Mesenchymal stem cell (in vitro differentiated cells and primary cell): Measurements from ENCODE around the gene FUOM.

ENCODE experiments used
- DNase-seq: peaks from one replicate; pipeline ENCODE4 v3.0.0-alpha.2; 2013
- H2AFZ ChIP-seq: one replicate; pipeline ENCODE4 v1.6.1; 2013; ENCODE audit warnings: low read depth, mild to moderate bottlenecking, control low read depth, inconsistent platforms, low read length, moderate library complexity
- H2AK5ac ChIP-seq: 2 replicates; pipeline ENCODE4 v1.6.1; 2013; ENCODE audit warnings: low read length, moderate library complexity, mild to moderate bottlenecking, inconsistent platforms; ENCODE audit not compliant: severe bottlenecking
- H2BK120ac ChIP-seq: one replicate; pipeline ENCODE4 v1.6.1; 2013; ENCODE audit warnings: low read depth, mild to moderate bottlenecking, inconsistent platforms, low read length, moderate library complexity
- H2BK12ac ChIP-seq, 2 experiments: one replicate each; pipeline ENCODE4 v1.6.1; 2013; ENCODE audit warnings: inconsistent platforms in 2 of 2, low read length in 2 of 2, mild to moderate bottlenecking in 2 of 2, moderate library complexity in 2 of 2, control low read depth in 1 of 2
- H2BK15ac ChIP-seq: one replicate; pipeline ENCODE4 v1.6.1; 2013; ENCODE audit warnings: mild to moderate bottlenecking, low read depth, inconsistent platforms; ENCODE audit not compliant: poor library complexity, severe bottlenecking
- H2BK5ac ChIP-seq: 2 replicates; pipeline ENCODE4 v1.6.1; 2013; ENCODE audit warnings: low read depth, mild to moderate bottlenecking, low read length, control low read depth, inconsistent platforms; ENCODE audit not compliant: poor library complexity, severe bottlenecking
- H3K14ac ChIP-seq, 2 experiments: one replicate each; pipeline ENCODE4 v1.6.1; 2013; ENCODE audit warnings: inconsistent platforms in 2 of 2, low read length in 2 of 2, control low read depth in 1 of 2, mild to moderate bottlenecking in 1 of 2, moderate library complexity in 1 of 2
- H3K18ac ChIP-seq, 2 experiments: one replicate each; pipeline ENCODE4 v1.6.1; 2013; ENCODE audit warnings: inconsistent platforms in 2 of 2, low read length in 2 of 2, control low read depth in 1 of 2, low read depth in 1 of 2, mild to moderate bottlenecking in 1 of 2
- H3K23ac ChIP-seq, 2 experiments: one replicate each; pipeline ENCODE4 v1.6.1; 2013; ENCODE audit warnings: inconsistent platforms in 2 of 2, low read length in 2 of 2, mild to moderate bottlenecking in 2 of 2, moderate library complexity in 2 of 2, control low read depth in 1 of 2
- H3K27ac ChIP-seq: 2 replicates; pipeline ENCODE4 v1.5.1; 2013; ENCODE audit warnings: mild to moderate bottlenecking, moderate library complexity, low read length, control low read depth, inconsistent platforms; ENCODE audit not compliant: poor library complexity, severe bottlenecking
- H3K27me3 ChIP-seq, 2 experiments: 2 replicates each; pipeline versions ENCODE4 v1.6.1 to v1.7.0; 2013; ENCODE audit warnings: low read length in 2 of 2, mild to moderate bottlenecking in 2 of 2, moderate library complexity in 2 of 2, control low read depth in 1 of 2, inconsistent platforms in 1 of 2; ENCODE audit not compliant: control insufficient read depth in 1 of 2, insufficient read depth in 1 of 2
- H3K36me3 ChIP-seq, 2 experiments: 2 replicates each; pipeline versions ENCODE4 v1.6.1 to v1.7.0; 2013; ENCODE audit warnings: low read length in 2 of 2, control low read depth in 1 of 2, inconsistent platforms in 1 of 2, low read depth in 1 of 2, mild to moderate bottlenecking in 1 of 2; ENCODE audit not compliant: insufficient read depth in 2 of 2, control insufficient read depth in 1 of 2
- H3K4ac ChIP-seq, 2 experiments: one replicate each; pipeline ENCODE4 v1.6.1; 2013; ENCODE audit warnings: inconsistent platforms in 2 of 2, low read length in 2 of 2, mild to moderate bottlenecking in 2 of 2, moderate library complexity in 2 of 2, control low read depth in 1 of 2, low read depth in 1 of 2
- H3K4me1 ChIP-seq: 2 replicates; pipeline ENCODE4 v1.6.1; 2013; ENCODE audit warnings: low read depth, low read length, control low read depth; ENCODE audit not compliant: control insufficient read depth, insufficient read depth
- H3K4me2 ChIP-seq: 2 replicates; pipeline ENCODE4 v1.6.1; 2013; ENCODE audit warnings: low read length, mild to moderate bottlenecking, inconsistent platforms; ENCODE audit not compliant: poor library complexity, severe bottlenecking
- H3K4me3 ChIP-seq, 2 experiments: 2 replicates each; pipeline versions ENCODE4 v1.5.1 to v1.7.0; 2013; ENCODE audit warnings: low read length in 2 of 2, mild to moderate bottlenecking in 2 of 2, control low read depth in 1 of 2, low read depth in 1 of 2; ENCODE audit not compliant: insufficient read depth in 1 of 2
- H3K79me1 ChIP-seq: replicated peaks from 2 replicates; pipeline ENCODE4 v1.6.1; 2013; ENCODE audit warnings: mild to moderate bottlenecking, control low read depth, low read length, inconsistent platforms; ENCODE audit not compliant: poor library complexity, severe bottlenecking
- H3K9ac ChIP-seq: 2 replicates; pipeline ENCODE4 v1.7.0; 2013; ENCODE audit warnings: mild to moderate bottlenecking, low read length, moderate library complexity
- H3K9me3 ChIP-seq: 2 replicates; pipeline ENCODE4 v1.7.0; 2013; ENCODE audit warnings: mild to moderate bottlenecking, low read length; ENCODE audit not compliant: control insufficient read depth
- H4K8ac ChIP-seq: one replicate; pipeline ENCODE4 v1.6.1; 2013; ENCODE audit warnings: inconsistent platforms, mild to moderate bottlenecking, low read length, moderate library complexity
- H4K91ac ChIP-seq: one replicate; pipeline ENCODE4 v1.6.1; 2013; ENCODE audit warnings: mild to moderate bottlenecking, low read length, inconsistent platforms
- WGBS: methylation state at CpG from one replicate; pipeline ENCODE4 v1.1.7; 2013; ENCODE audit warnings: mixed read lengths; 5-methylcytosine and 5-hydroxymethylcytosine counted together

Gene FUOM

GRCh38 chr10:133335246-133336117 lies 22.3 kb downstream of the FUOM start:
- Histone ChIP-seq H2AFZ (no peak overlapping the region), H3K18ac (peak overlapping the region in 1 of 2 experiments; percentile 18), H2BK12ac (no peak overlapping the region), H3K14ac (no peak overlapping the region), H2BK5ac (no peak overlapping the region), H3K4me1 (peaks cover 21% of the 10 kb centered on the region), H3K23ac (peak overlapping the region in 1 of 2 experiments; percentile 36), H3K27ac (no peak overlapping the region), H4K91ac (no peak overlapping the region), H3K36me3 (peaks cover 0 to 5% of the 10 kb centered on the region in 2 experiments), H3K79me1 (no peaks in the 10 kb centered on the region), H4K8ac (no peak overlapping the region), H3K4me3 (peak overlapping the region; percentile 18 to 68), H2AK5ac (no peak overlapping the region), H2BK15ac (peak overlapping the region; percentile 67), H2BK120ac (no peak overlapping the region), H3K27me3 (peaks cover 52 to 73% of the 10 kb centered on the region in 2 experiments), H3K9ac (peak overlapping the region; percentile 77), H3K4me2 (peak overlapping the region; percentile 59), H3K9me3 (no peaks in the 10 kb centered on the region), H3K4ac (no peak overlapping the region)
- WGBS = 17% methylated on average over 41 of the region's 75 CpGs
- peak; percentile 69 for DNase-seq

GRCh38 chr10:133334503-133335245 lies 23.1 kb downstream of the FUOM start:
- Histone ChIP-seq H3K4me3 (peak overlapping the region in 1 of 2 experiments; percentile 68), H3K18ac (no peak overlapping the region), H4K91ac (no peak overlapping the region), H3K4me1 (peaks cover 22% of the 10 kb centered on the region), H2BK5ac (no peak overlapping the region), H3K23ac (no peak overlapping the region), H3K79me1 (no peaks in the 10 kb centered on the region), H3K4me2 (peak overlapping the region; percentile 59), H4K8ac (no peak overlapping the region), H3K36me3 (peaks cover 0 to 5% of the 10 kb centered on the region in 2 experiments), H3K9ac (peak overlapping the region; percentile 77), H3K27ac (no peak overlapping the region), H2BK120ac (no peak overlapping the region), H3K27me3 (peaks cover 52 to 67% of the 10 kb centered on the region in 2 experiments), H2AK5ac (no peak overlapping the region), H2BK12ac (no peak overlapping the region), H2AFZ (no peak overlapping the region), H3K9me3 (no peaks in the 10 kb centered on the region), H3K4ac (no peak overlapping the region), H3K14ac (no peak overlapping the region), H2BK15ac (peak overlapping the region; percentile 67)
- DNase-seq = peak; percentile 33
- 40% methylated on average over 41 of the region's 51 CpGs for WGBS

GRCh38 chr10:133332936-133333699 lies 24.7 kb downstream of the FUOM start:
- Histone ChIP-seq H3K18ac (no peak overlapping the region), H2AK5ac (no peak overlapping the region), H2BK15ac (no peak overlapping the region), H3K4me2 (no peak overlapping the region), H3K79me1 (no peaks in the 10 kb centered on the region), H3K27me3 (peaks cover 48 to 77% of the 10 kb centered on the region in 2 experiments), H4K91ac (no peak overlapping the region), H3K23ac (no peak overlapping the region), H3K4ac (no peak overlapping the region), H2BK12ac (no peak overlapping the region), H3K4me3 (no peak overlapping the region), H2AFZ (no peak overlapping the region), H4K8ac (no peak overlapping the region), H3K9ac (no peak overlapping the region), H2BK5ac (no peak overlapping the region), H2BK120ac (no peak overlapping the region), H3K27ac (no peak overlapping the region), H3K4me1 (peaks cover 36% of the 10 kb centered on the region), H3K9me3 (no peaks in the 10 kb centered on the region), H3K36me3 (peaks cover 0 to 5% of the 10 kb centered on the region in 2 experiments), H3K14ac (no peak overlapping the region)
- WGBS = 85% methylated on average over 30 of the region's 30 CpGs
- no peak for DNase-seq
